ENCODE measurements around the gene CACNG1. TPM values are rescaled to one million over a fixed set of nuclear protein-coding genes. Genes with fewer than 3 reads are reported as not detected.

The CACNG1 gene
- polyA plus RNA-seq, 3 donors: not detected

GRCh38 chr17:67063141-67063540, 18.8 kb downstream of the CACNG1 start:
- 100% methylated on average over 4 of the region's 6 CpGs for WGBS (ENCODE audit: insufficient coverage)

GRCh38 chr17:67066717-67067116, 22.4 kb downstream of the CACNG1 start:
- intact Hi-C loops (cut with micrococcal nuclease): no loop called here
- no peak overlapping the region for H3K9ac ChIP-seq (ENCODE audit: insufficient read depth, low read length, poor library complexity, severe bottlenecking)

More at GRCh38 chr17:67063141-67063540, 18.8 kb downstream of the CACNG1 start:
- Histone ChIP-seq H3K9me3 (replicated peaks in 1 of 2; ENCODE audit: control insufficient read depth in 1 of 2, insufficient read depth in 1 of 2, low read length in 2 of 2) (no peaks in the 10 kb centered on the region), H4K20me1 (ENCODE audit: insufficient read depth, low read length) (no peaks in the 10 kb centered on the region), H3K36me3 (replicated peaks in 1 of 2; ENCODE audit: control insufficient read depth in 1 of 2, insufficient read depth in 2 of 2, low read length in 2 of 2) (no peaks in the 10 kb centered on the region), H3K79me2 (ENCODE audit: insufficient read depth, low read length) (no peaks in the 10 kb centered on the region), H3K27ac (ENCODE audit: low read depth in 1 of 2, low read length in 2 of 2) (no peak overlapping the region), H2AFZ (ENCODE audit: insufficient read depth, low read depth, low read length, poor library complexity, severe bottlenecking) (no peak overlapping the region), H3K9ac (ENCODE audit: insufficient read depth, low read length, poor library complexity, severe bottlenecking) (no peak overlapping the region), H3K4me1 (ENCODE audit: control insufficient read depth in 1 of 2, insufficient read depth in 2 of 2, low read length in 2 of 2) (no peaks in the 10 kb centered on the region), H3K4me3 (replicated peaks in 1 of 3; ENCODE audit: low read depth in 2 of 3, low read length in 3 of 3) (no peak overlapping the region), H3K27me3 (ENCODE audit: control insufficient read depth in 2 of 2, insufficient read depth in 2 of 2, low read length in 2 of 2) (no peaks in the 10 kb centered on the region), H3K4me2 (replicated peaks; ENCODE audit: extremely low read depth, low read length, poor library complexity, severe bottlenecking) (no peak overlapping the region)
- intact Hi-C loops (cut with micrococcal nuclease): no loop called here
- DNase-seq: no peak
- Mint-ChIP-seq H3K27me3 (ENCODE audit: low read depth in 3 of 3) (peaks cover 0 to 2% (median 0%) of the 10 kb centered on the region in 3 donors), H3K9me3 (peaks cover 0 to 10% (median 3%) of the 10 kb centered on the region in 7 donors), H3K27ac (no peak overlapping the region), H3K4me3 (no peak overlapping the region), H3K4me1 (no peaks in the 10 kb centered on the region), H3K36me3 (peaks cover 10 to 16% of the 10 kb centered on the region in 2 donors)
- no peak for TF ChIP-seq CTCF (IDR thresholded peaks at IDR 0.05)

More at GRCh38 chr17:67066717-67067116, 22.4 kb downstream of the CACNG1 start:
- Mint-ChIP-seq H3K4me1 (no peaks in the 10 kb centered on the region), H3K9me3 (peaks cover 0 to 4% (median 0%) of the 10 kb centered on the region in 7 donors), H3K4me3 (no peak overlapping the region), H3K27me3 (ENCODE audit: low read depth in 3 of 3) (no peaks in the 10 kb centered on the region), H3K36me3 (peaks cover 7 to 12% of the 10 kb centered on the region in 2 donors), H3K27ac (no peak overlapping the region)
- Histone ChIP-seq H3K4me1 (ENCODE audit: control insufficient read depth in 1 of 2, insufficient read depth in 2 of 2, low read length in 2 of 2) (no peaks in the 10 kb centered on the region), H3K27me3 (ENCODE audit: control insufficient read depth in 2 of 2, insufficient read depth in 2 of 2, low read length in 2 of 2) (no peaks in the 10 kb centered on the region), H3K4me3 (replicated peaks in 1 of 3; ENCODE audit: low read depth in 2 of 3, low read length in 3 of 3) (no peak overlapping the region), H3K4me2 (replicated peaks; ENCODE audit: extremely low read depth, low read length, poor library complexity, severe bottlenecking) (no peak overlapping the region), H2AFZ (ENCODE audit: insufficient read depth, low read depth, low read length, poor library complexity, severe bottlenecking) (no peak overlapping the region), H3K9me3 (replicated peaks in 1 of 2; ENCODE audit: control insufficient read depth in 1 of 2, insufficient read depth in 1 of 2, low read length in 2 of 2) (no peaks in the 10 kb centered on the region), H4K20me1 (ENCODE audit: insufficient read depth, low read length) (peaks cover 7% of the 10 kb centered on the region), H3K36me3 (replicated peaks in 1 of 2; ENCODE audit: control insufficient read depth in 1 of 2, insufficient read depth in 2 of 2, low read length in 2 of 2) (peaks cover 0 to 8% of the 10 kb centered on the region in 2 donors), H3K27ac (ENCODE audit: low read depth in 1 of 2, low read length in 2 of 2) (no peak overlapping the region), H3K79me2 (ENCODE audit: insufficient read depth, low read length) (no peaks in the 10 kb centered on the region)
- no peak for DNase-seq
- no peak for TF ChIP-seq CTCF (IDR thresholded peaks at IDR 0.05)
- 90% methylated on average over 2 of the region's 2 CpGs for WGBS (ENCODE audit: insufficient coverage)

Data from CD14-positive monocyte (primary cell).